ENCODE measurements around the gene AP3S2. TPM values are rescaled to one million over a fixed set of nuclear protein-coding genes. Genes with fewer than 3 reads are reported as not detected.

Gene AP3S2
- total and polyA plus RNA-seq, 2 experiments from 2014 or later = 9.4 to 93.3 TPM

DNA sequence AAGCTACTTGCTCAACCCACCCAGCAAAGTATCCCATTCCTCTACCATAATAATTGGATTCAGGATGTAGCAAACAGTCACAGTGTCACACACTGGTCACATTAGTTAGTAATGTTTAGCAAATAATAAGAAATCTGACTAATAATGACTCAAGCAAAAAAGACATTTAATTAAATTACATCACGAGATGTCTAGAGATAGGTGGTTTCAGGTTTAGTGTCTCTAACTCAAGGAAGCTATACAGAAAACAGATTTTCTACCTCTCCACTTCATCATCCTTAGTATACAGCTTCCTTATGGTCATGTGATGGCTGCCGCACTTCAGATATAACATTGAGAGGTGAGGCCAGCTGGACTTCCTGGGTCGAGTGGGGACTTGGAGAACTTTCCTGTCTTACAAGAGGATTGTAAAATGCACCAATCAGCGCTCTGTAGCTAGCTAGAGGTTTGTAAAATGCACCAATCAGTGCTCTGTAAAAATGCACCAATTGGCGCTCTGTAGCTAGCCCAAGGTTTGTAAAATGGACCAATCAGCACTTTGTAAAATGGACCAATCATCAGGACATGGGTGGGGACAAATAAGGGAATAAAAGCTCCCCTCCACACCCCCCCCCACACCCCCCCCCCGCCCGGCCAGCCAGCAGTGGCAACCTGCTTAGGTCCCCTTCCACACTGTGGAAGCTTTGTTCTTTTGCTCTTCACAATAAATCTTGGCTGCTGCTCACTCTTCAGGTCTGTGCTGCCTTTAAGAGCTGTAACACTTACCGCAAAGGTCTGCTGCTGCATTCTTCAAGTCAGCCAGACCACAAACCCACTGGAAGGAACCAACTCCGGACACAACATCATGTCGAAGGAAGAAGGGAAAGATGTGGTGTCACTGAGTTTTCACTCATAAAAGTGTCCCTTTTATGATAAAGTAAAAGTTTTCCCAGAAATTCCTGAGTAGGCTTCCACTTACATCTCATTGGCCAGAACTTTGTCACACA is 43.9 kb upstream of the AP3S2 start:
- Histone ChIP-seq H3K79me2 (replicated peaks; ENCODE audit: insufficient read depth) (no peaks in the 10 kb centered on the region), H4K20me1 (replicated peaks; ENCODE audit: insufficient read depth) (no peaks in the 10 kb centered on the region), H3K9me2 (ENCODE audit: insufficient read depth) (no peaks in the 10 kb centered on the region), H3K4me1 (ENCODE audit: insufficient read depth) (no peaks in the 10 kb centered on the region), H3K4me2 (no peak overlapping the region), H3F3A (replicated peaks; ENCODE audit: low read depth) (no peaks in the 10 kb centered on the region), H2AFZ (no peak overlapping the region), H3K27ac (ENCODE audit: low read depth) (no peak overlapping the region), H3K27me3 (ENCODE audit: insufficient read depth) (no peaks in the 10 kb centered on the region), H3K36me3 (ENCODE audit: insufficient read depth) (no peaks in the 10 kb centered on the region), H3K4me3 (no peak overlapping the region)
- Mint-ChIP-seq H3K9me3 (no peaks in the 10 kb centered on the region), H3K4me1 (no peaks in the 10 kb centered on the region), H3K4me3 (no peak overlapping the region), H3K36me3 (ENCODE audit: low read depth) (no peaks in the 10 kb centered on the region), H3K27ac (no peak overlapping the region), H3K27me3 (ENCODE audit: insufficient read depth, low read depth, poor library complexity) (peaks cover 8% of the 10 kb centered on the region)
- DNase-seq (ENCODE audit: low spot score) (no peak), ATAC-seq (no peak)
- TF ChIP-seq NANOG (IDR thresholded peaks at IDR 0.05; ENCODE audit: borderline replicate concordance) = no peak
- TF ChIP-seq, protein P1, sequence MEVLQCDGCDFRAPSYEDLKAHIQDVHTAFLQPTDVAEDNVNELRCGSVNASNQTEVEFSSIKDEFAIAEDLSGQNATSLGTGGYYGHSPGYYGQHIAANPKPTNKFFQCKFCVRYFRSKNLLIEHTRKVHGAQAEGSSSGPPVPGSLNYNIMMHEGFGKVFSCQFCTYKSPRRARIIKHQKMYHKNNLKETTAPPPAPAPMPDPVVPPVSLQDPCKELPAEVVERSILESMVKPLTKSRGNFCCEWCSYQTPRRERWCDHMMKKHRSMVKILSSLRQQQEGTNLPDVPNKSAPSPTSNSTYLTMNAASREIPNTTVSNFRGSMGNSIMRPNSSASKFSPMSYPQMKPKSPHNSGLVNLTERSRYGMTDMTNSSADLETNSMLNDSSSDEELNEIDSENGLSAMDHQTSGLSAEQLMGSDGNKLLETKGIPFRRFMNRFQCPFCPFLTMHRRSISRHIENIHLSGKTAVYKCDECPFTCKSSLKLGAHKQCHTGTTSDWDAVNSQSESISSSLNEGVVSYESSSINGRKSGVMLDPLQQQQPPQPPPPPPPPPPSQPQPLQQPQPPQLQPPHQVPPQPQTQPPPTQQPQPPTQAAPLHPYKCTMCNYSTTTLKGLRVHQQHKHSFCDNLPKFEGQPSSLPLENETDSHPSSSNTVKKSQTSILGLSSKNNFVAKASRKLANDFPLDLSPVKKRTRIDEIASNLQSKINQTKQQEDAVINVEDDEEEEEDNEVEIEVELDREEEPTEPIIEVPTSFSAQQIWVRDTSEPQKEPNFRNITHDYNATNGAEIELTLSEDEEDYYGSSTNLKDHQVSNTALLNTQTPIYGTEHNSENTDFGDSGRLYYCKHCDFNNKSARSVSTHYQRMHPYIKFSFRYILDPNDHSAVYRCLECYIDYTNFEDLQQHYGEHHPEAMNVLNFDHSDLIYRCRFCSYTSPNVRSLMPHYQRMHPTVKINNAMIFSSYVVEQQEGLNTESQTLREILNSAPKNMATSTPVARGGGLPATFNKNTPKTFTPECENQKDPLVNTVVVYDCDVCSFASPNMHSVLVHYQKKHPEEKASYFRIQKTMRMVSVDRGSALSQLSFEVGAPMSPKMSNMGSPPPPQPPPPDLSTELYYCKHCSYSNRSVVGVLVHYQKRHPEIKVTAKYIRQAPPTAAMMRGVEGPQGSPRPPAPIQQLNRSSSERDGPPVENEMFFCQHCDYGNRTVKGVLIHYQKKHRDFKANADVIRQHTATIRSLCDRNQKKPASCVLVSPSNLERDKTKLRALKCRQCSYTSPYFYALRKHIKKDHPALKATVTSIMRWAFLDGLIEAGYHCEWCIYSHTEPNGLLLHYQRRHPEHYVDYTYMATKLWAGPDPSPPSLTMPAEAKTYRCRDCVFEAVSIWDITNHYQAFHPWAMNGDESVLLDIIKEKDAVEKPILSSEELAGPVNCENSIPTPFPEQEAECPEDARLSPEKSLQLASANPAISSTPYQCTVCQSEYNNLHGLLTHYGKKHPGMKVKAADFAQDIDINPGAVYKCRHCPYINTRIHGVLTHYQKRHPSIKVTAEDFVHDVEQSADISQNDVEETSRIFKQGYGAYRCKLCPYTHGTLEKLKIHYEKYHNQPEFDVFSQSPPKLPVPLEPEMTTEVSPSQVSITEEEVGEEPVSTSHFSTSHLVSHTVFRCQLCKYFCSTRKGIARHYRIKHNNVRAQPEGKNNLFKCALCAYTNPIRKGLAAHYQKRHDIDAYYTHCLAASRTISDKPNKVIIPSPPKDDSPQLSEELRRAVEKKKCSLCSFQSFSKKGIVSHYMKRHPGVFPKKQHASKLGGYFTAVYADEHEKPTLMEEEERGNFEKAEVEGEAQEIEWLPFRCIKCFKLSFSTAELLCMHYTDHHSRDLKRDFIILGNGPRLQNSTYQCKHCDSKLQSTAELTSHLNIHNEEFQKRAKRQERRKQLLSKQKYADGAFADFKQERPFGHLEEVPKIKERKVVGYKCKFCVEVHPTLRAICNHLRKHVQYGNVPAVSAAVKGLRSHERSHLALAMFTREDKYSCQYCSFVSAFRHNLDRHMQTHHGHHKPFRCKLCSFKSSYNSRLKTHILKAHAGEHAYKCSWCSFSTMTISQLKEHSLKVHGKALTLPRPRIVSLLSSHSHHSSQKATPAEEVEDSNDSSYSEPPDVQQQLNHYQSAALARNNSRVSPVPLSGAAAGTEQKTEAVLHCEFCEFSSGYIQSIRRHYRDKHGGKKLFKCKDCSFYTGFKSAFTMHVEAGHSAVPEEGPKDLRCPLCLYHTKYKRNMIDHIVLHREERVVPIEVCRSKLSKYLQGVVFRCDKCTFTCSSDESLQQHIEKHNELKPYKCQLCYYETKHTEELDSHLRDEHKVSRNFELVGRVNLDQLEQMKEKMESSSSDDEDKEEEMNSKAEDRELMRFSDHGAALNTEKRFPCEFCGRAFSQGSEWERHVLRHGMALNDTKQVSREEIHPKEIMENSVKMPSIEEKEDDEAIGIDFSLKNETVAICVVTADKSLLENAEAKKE (CRISPR knock-in tag; IDR thresholded peaks at IDR 0.05) = no peak
- no peak for TF ChIP-seq ETS1 (IDR thresholded peaks at IDR 0.05)
- TF ChIP-seq STAT1 (IDR thresholded peaks at IDR 0.05; ENCODE audit: unreplicated experiment) = no peak
- no peak for TF ChIP-seq ZNF114 (CRISPR knock-in tag; IDR thresholded peaks at IDR 0.05)
- TF ChIP-seq, protein P2, sequence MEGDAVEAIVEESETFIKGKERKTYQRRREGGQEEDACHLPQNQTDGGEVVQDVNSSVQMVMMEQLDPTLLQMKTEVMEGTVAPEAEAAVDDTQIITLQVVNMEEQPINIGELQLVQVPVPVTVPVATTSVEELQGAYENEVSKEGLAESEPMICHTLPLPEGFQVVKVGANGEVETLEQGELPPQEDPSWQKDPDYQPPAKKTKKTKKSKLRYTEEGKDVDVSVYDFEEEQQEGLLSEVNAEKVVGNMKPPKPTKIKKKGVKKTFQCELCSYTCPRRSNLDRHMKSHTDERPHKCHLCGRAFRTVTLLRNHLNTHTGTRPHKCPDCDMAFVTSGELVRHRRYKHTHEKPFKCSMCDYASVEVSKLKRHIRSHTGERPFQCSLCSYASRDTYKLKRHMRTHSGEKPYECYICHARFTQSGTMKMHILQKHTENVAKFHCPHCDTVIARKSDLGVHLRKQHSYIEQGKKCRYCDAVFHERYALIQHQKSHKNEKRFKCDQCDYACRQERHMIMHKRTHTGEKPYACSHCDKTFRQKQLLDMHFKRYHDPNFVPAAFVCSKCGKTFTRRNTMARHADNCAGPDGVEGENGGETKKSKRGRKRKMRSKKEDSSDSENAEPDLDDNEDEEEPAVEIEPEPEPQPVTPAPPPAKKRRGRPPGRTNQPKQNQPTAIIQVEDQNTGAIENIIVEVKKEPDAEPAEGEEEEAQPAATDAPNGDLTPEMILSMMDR (conservative IDR thresholded peaks at IDR 0.05; ENCODE audit: low read depth in 2 of 2) = no peak
- no peak for TF ChIP-seq EZH2 (IDR thresholded peaks at IDR 0.05; ENCODE audit: low read depth, unreplicated experiment)
- TF ChIP-seq CREB1 (CRISPR knock-in tag; IDR thresholded peaks at IDR 0.05; ENCODE audit: low read depth) = no peak
- no peak for TF ChIP-seq JUNB (IDR thresholded peaks at IDR 0.05; ENCODE audit: unreplicated experiment)
- TF ChIP-seq EZH2phosphoT487 (IDR thresholded peaks at IDR 0.05; ENCODE audit: unreplicated experiment) = no peak
- no peak for TF ChIP-seq ZNF331 (CRISPR knock-in tag; IDR thresholded peaks at IDR 0.05; ENCODE audit: low read depth)
- TF ChIP-seq POLR2AphosphoS5 (IDR thresholded peaks at IDR 0.05; ENCODE audit: low read depth) = no peak
- TF ChIP-seq REST (IDR thresholded peaks at IDR 0.05; ENCODE audit: unreplicated experiment) = no peak

Data from GM23338 (cell line).